GM23338 (cell line): ENCODE data around the gene UNC5C. TPM values are rescaled to one million over a fixed set of nuclear protein-coding genes. Genes with fewer than 3 reads are reported as not detected.

ENCODE experiments used
- ATAC-seq: fragments of 200-7000 bp; cut with Tn5 transposase; 3 replicates; pipeline ENCODE4 v1.9.1; 2020
- DNase-seq: peaks from one replicate; pipeline ENCODE4 v3.0.0-alpha.2; 2015; ENCODE audit warnings: low spot score
- H2AFZ ChIP-seq: fragments of 200-600 bp; sonication (generic); 2 replicates; pipeline ENCODE4 v1.8.0; 2016; ENCODE audit warnings: antibody characterized with exemption, mild to moderate bottlenecking, moderate library complexity
- H3F3A ChIP-seq: fragments of 200-600 bp; sonication (generic); replicated peaks from 2 replicates; pipeline ENCODE4 v1.8.0; 2017; ENCODE audit warnings: antibody characterized with exemption, mixed run types, low read depth
- H3K27ac ChIP-seq: fragments of 200-600 bp; sonication (generic); 2 replicates; pipeline ENCODE4 v1.6.1; 2016; ENCODE audit warnings: low read depth
- H3K27me3 ChIP-seq: fragments of 200-600 bp; sonication (generic); 2 replicates; pipeline ENCODE4 v1.8.0; 2016; ENCODE audit warnings: mild to moderate bottlenecking, mixed run types, moderate library complexity; ENCODE audit not compliant: insufficient read depth
- H3K36me3 ChIP-seq: fragments of 200-600 bp; sonication (generic); 2 replicates; pipeline ENCODE4 v1.8.0; 2016; ENCODE audit warnings: mild to moderate bottlenecking; ENCODE audit not compliant: insufficient read depth
- H3K4me1 ChIP-seq: fragments of 200-600 bp; sonication (generic); 2 replicates; pipeline ENCODE4 v1.8.0; 2016; ENCODE audit warnings: mild to moderate bottlenecking, moderate library complexity; ENCODE audit not compliant: insufficient read depth
- H3K4me2 ChIP-seq: fragments of 200-600 bp; sonication (generic); 2 replicates; pipeline ENCODE4 v1.7.1; 2017; ENCODE audit warnings: mixed run types
- H3K4me3 ChIP-seq: fragments of 200-600 bp; sonication (generic); 2 replicates; pipeline ENCODE4 v1.6.1; 2016; ENCODE audit warnings: mixed run types
- H3K79me2 ChIP-seq: fragments of 200-600 bp; sonication (generic); replicated peaks from 2 replicates; pipeline ENCODE4 v1.8.0; 2017; ENCODE audit warnings: mild to moderate bottlenecking; ENCODE audit not compliant: insufficient read depth
- H3K9me2 ChIP-seq: fragments of 200-600 bp; sonication (generic); 2 replicates; pipeline ENCODE4 v1.8.0; 2017; ENCODE audit not compliant: insufficient read depth
- H4K20me1 ChIP-seq: fragments of 200-600 bp; sonication (generic); replicated peaks from 2 replicates; pipeline ENCODE4 v1.8.0; 2017; ENCODE audit warnings: mild to moderate bottlenecking; ENCODE audit not compliant: insufficient read depth
- H3K27ac Mint-ChIP-seq: 2 replicates; pipeline ENCODE4 v1.8.0; 2020; ENCODE audit warnings: inconsistent platforms, mild to moderate bottlenecking, moderate library complexity, mixed read lengths
- H3K27me3 Mint-ChIP-seq: 3 replicates; pipeline ENCODE4 v1.8.0; 2022; ENCODE audit warnings: low read depth, mild to moderate bottlenecking, moderate library complexity, mixed read lengths, inconsistent platforms; ENCODE audit not compliant: insufficient read depth, poor library complexity
- H3K36me3 Mint-ChIP-seq: 3 replicates; pipeline ENCODE4 v1.8.0; 2021; ENCODE audit warnings: low read depth, mild to moderate bottlenecking, inconsistent platforms, moderate library complexity, mixed read lengths
- H3K4me1 Mint-ChIP-seq: 3 replicates; pipeline ENCODE4 v1.8.0; 2020; ENCODE audit warnings: mild to moderate bottlenecking, inconsistent platforms, mixed read lengths
- H3K4me3 Mint-ChIP-seq: 3 replicates; pipeline ENCODE4 v1.8.0; 2021; ENCODE audit warnings: moderate library complexity, mild to moderate bottlenecking, inconsistent platforms, mixed read lengths
- H3K9me3 Mint-ChIP-seq: 3 replicates; pipeline ENCODE4 v1.8.0; 2020; ENCODE audit warnings: moderate library complexity, mild to moderate bottlenecking, inconsistent platforms, mixed read lengths
- CREB1 ChIP-seq: fragments of 250-450 bp; sonication (Bioruptor Pico); IDR thresholded peaks from 2 replicates; pipeline ENCODE4 v1.5.0; 2020; ENCODE audit warnings: low read depth, mild to moderate bottlenecking, moderate library complexity
- CTCF ChIP-seq, 2 experiments: fragments of 200-600 bp in 1 of 2; sonication (generic) in 1 of 2; conservative IDR thresholded peaks; 2 replicates each; pipeline versions ENCODE4 v1.5.1 to v1.6.1; 2016 to 2017; ENCODE audit warnings: antibody characterized with exemption in 2 of 2, low read depth in 2 of 2, mild to moderate bottlenecking in 2 of 2, moderate library complexity in 1 of 2
- ETS1 ChIP-seq: IDR thresholded peaks from 2 replicates; pipeline ENCODE4 v1.6.1; 2016; ENCODE audit warnings: antibody characterized with exemption
- EZH2 ChIP-seq: fragments of 200-600 bp; sonication (generic); IDR thresholded peaks from one replicate; pipeline ENCODE4 v1.8.0; 2017; ENCODE audit warnings: antibody characterized with exemption, mild to moderate bottlenecking, low read depth; ENCODE audit not compliant: unreplicated experiment
- EZH2phosphoT487 ChIP-seq: fragments of 200-600 bp; sonication (generic); IDR thresholded peaks from one replicate; pipeline ENCODE4 v1.8.1; 2018; ENCODE audit warnings: antibody characterized with exemption; ENCODE audit not compliant: unreplicated experiment
- POLR2AphosphoS5 ChIP-seq: IDR thresholded peaks from 2 replicates; pipeline ENCODE4 v1.6.1; 2016; ENCODE audit warnings: antibody characterized with exemption, low read depth
- REST ChIP-seq: IDR thresholded peaks from one replicate; pipeline ENCODE4 v1.6.1; 2018; ENCODE audit warnings: antibody characterized with exemption; ENCODE audit not compliant: unreplicated experiment
- STAT1 ChIP-seq: IDR thresholded peaks from one replicate; pipeline ENCODE4 v1.6.1; 2016; ENCODE audit warnings: antibody characterized with exemption; ENCODE audit not compliant: unreplicated experiment
- ZNF114 ChIP-seq: fragments of 250-450 bp; sonication (Bioruptor Pico); IDR thresholded peaks from 2 replicates; pipeline ENCODE4 v1.5.0; 2020; ENCODE audit warnings: mild to moderate bottlenecking, moderate library complexity
- ZNF331 ChIP-seq: fragments of 250-450 bp; sonication (Bioruptor Pico); IDR thresholded peaks from 2 replicates; pipeline ENCODE4 v1.5.0; 2020; ENCODE audit warnings: low read depth, mild to moderate bottlenecking, moderate library complexity
- polyA plus RNA-seq: library from polyadenylated mRNA; unstranded; fragments of >200 nt; fragmentation: Nextera tagmentation; extraction: Ambion mirVana; gene quantifications from 2 replicates; pipeline ENCODE4 v1.2.1, GENCODE V29; 2016
- total RNA-seq: library from RNA; depleted of rRNA; stranded (reverse); fragments of >200 nt; shearing (Covaris generic); gene quantifications from 2 replicates; pipeline ENCODE4 v1.2.3, GENCODE V29; 2014

The UNC5C gene
- total and polyA plus RNA-seq, 2 experiments from 2014 or later: 0.08 to 0.21 TPM

- Histone ChIP-seq H3F3A (no peaks in the 10 kb centered on the region), H3K27ac (no peak overlapping the region), H3K9me2 (no peaks in the 10 kb centered on the region), H3K4me1 (no peaks in the 10 kb centered on the region), H3K4me2 (no peak overlapping the region), H3K79me2 (no peaks in the 10 kb centered on the region), H4K20me1 (no peaks in the 10 kb centered on the region), H2AFZ (peak overlapping the region; percentile 61; the same call in 1 of the 2 replicates), H3K4me3 (no peak overlapping the region), H3K27me3 (no peaks in the 10 kb centered on the region), H3K36me3 (no peaks in the 10 kb centered on the region)
- Mint-ChIP-seq H3K4me1 (no peaks in the 10 kb centered on the region), H3K4me3 (no peak overlapping the region), H3K36me3 (no peaks in the 10 kb centered on the region), H3K9me3 (no peaks in the 10 kb centered on the region), H3K27ac (no peak overlapping the region), H3K27me3 (no peaks in the 10 kb centered on the region)
- TF ChIP-seq STAT1: no peak
- no peak for TF ChIP-seq EZH2
- TF ChIP-seq ETS1: no peak
- TF ChIP-seq REST: no peak
- TF ChIP-seq ZNF114 (CRISPR knock-in tag): no peak
- no peak for TF ChIP-seq CTCF (conservative IDR thresholded peaks at IDR 0.05; ENCODE audit: low read depth in 2 of 2)
- TF ChIP-seq EZH2phosphoT487: no peak
- no peak for DNase-seq
- no peak for ATAC-seq
Measured at GRCh38 chr4:95594013-95594412, 45.2 kb upstream of the UNC5C start.

- H3K4me2 ChIP-seq: no peak overlapping the region
- Mint-ChIP-seq H3K4me3 (no peak overlapping the region), H3K9me3 (no peaks in the 10 kb centered on the region), H3K27me3 (no peaks in the 10 kb centered on the region), H3K36me3 (no peaks in the 10 kb centered on the region), H3K4me1 (no peaks in the 10 kb centered on the region), H3K27ac (no peak overlapping the region)
- no peaks in the 10 kb centered on the region for H3F3A ChIP-seq
- no peak overlapping the region for H3K27ac ChIP-seq
- no peak overlapping the region for H2AFZ ChIP-seq
- no peaks in the 10 kb centered on the region for H3K4me1 ChIP-seq
- no peak for ATAC-seq
- H3K36me3 ChIP-seq: no peaks in the 10 kb centered on the region
- no peak for DNase-seq
- no peaks in the 10 kb centered on the region for H4K20me1 ChIP-seq
- H3K27me3 ChIP-seq: no peaks in the 10 kb centered on the region
- H3K9me2 ChIP-seq: no peaks in the 10 kb centered on the region
- H3K4me3 ChIP-seq: no peak overlapping the region
- H3K79me2 ChIP-seq: no peaks in the 10 kb centered on the region
- no peak for TF ChIP-seq POLR2AphosphoS5
- no peak for TF ChIP-seq STAT1
- TF ChIP-seq REST: no peak
- TF ChIP-seq ZNF114 (CRISPR knock-in tag): no peak
- no peak for TF ChIP-seq EZH2
- no peak for TF ChIP-seq ZNF331 (CRISPR knock-in tag)
- TF ChIP-seq ETS1: no peak
- TF ChIP-seq EZH2phosphoT487: no peak
- no peak for TF ChIP-seq CREB1 (CRISPR knock-in tag)
Measured at GRCh38 chr4:95591278-95591677, 42.5 kb upstream of the UNC5C start.
